Stimulated activated CD4-positive, alpha-beta T cell treated with anti-CD3 and anti-CD28 coated beads, Interleukin-4, amount 100 ng/mL, for 4 hours (primary cell): ENCODE data around the gene MGAT5B.
A peak's percentile ranks its signal among the peaks of the same experiment; 100 is the strongest.

ENCODE experiments used
- DNase-seq, 2 experiments: peaks; one replicate each; pipeline ENCODE4 v3.0.0-alpha.2; 2020

MGAT5B gene

GRCh38 chr17:76987486-76988093, 119.4 kb downstream of the MGAT5B start:
- no peak for DNase-seq

- no peak for DNase-seq
These were observed 120.6 kb downstream of the MGAT5B start for GRCh38 chr17:76988796-76989195.

- DNase-seq, result no peak
These were observed 121.3 kb downstream of the MGAT5B start for GRCh38 chr17:76989519-76989918.

- DNase-seq, result no peak
These were observed 124.7 kb downstream of the MGAT5B start for GRCh38 chr17:76992891-76993290.

- DNase-seq, result no peak
These were observed 125.4 kb downstream of the MGAT5B start for GRCh38 chr17:76993651-76994050.

GRCh38 chr17:76994237-76994637, 126.0 kb downstream of the MGAT5B start:
- no peak for DNase-seq

GRCh38 chr17:76995387-76996105, 127.3 kb downstream of the MGAT5B start:
- DNase-seq, result no peak

- no peak for DNase-seq
These were observed 128.8 kb downstream of the MGAT5B start for GRCh38 chr17:76996741-76997694.

GRCh38 chr17:76997981-76998531, 129.9 kb downstream of the MGAT5B start:
- DNase-seq, result peak in 1 of 2 experiments; percentile 27

- no peak for DNase-seq
These were observed 130.6 kb downstream of the MGAT5B start for GRCh38 chr17:76998839-76999238.
